Measurements from ENCODE around the gene STX4.

DNA sequence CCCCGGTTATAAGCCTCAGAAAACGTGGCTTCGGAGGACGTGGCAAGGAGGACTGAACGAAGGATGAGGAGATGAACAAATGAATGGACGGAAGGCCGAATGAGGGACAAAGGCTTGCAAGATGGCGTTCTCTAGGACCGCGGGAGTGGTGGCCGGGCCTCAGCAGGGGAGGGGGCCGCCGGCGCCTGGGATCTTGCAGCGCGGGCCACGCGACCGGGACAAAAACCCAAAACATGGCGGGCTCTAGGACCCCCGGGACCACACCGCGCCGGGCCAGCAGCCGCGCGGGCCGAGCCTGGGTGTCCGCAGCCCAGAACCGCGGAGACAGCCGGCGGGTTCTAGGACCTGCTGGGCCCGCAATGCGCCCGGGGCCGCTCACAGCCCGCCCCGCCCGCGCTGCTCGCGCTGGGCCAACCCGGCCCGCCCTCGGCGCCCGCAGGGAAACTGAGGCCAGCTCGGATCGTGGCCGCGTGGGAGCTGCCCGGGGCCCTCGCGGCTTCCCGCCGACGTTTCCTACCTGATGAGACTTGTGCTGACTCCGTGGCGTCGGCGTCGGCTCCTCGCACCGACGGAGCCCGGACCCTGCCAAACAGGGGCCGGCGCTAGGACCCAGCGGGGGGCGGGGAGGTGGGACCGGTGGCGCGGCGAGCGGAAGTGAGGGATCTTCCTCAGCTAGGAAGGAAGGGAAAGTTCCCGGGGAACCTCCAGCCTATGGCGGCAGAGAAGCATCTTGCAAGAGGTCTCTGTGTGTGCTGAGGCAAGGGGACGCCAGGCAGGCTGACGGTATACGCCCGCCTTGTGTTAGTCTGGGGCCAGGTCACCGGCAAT lies 40.0 kb downstream of the STX4 start:
- TF ChIP-seq POLR2AphosphoS5 (IDR thresholded peaks at IDR 0.05; ENCODE audit: low read depth, low read length), result 0 out of 2 replicates have a peak, but pooled peaks have one; percentile 6
- TF ChIP-seq POLR2A (IDR thresholded peaks at IDR 0.05; ENCODE audit: low read depth, low read length), result peak; percentile 50
- peak; percentile 91; the same call in 1 of the 2 replicates for TF ChIP-seq TAF1 (IDR thresholded peaks at IDR 0.05; ENCODE audit: borderline replicate concordance, low read depth, low read length)
